HepG2 (cell line): ENCODE measurements around the gene KIAA0408. TPM values are rescaled to one million over a fixed set of nuclear protein-coding genes. Genes with fewer than 3 reads are reported as not detected.

Experiments
- ATAC-seq: fragments of 200-7000 bp; cut with Tn5 transposase; 3 replicates; pipeline ENCODE4 v1.9.1; 2020; ENCODE audit warnings: mild to moderate bottlenecking, moderate library complexity
- BruUV-seq: library from RNA; stranded (reverse); fragments of 400-500 nt; replicated peaks from 2 replicates; lab custom pipeline; 2021; lab: Mats Ljungman, UMichigan
- CTCF ChIA-PET: fragments of 300-600 bp; formaldehyde crosslinking; extraction: SDS; loops from one replicate; lab custom pipeline; 2021; ENCODE audit warnings: low total read pairs, inconsistent platforms, low intra/inter-chr PET ratio; lab: Yijun Ruan, JAX
- POLR2A ChIA-PET: fragments of 350-600 bp; sonication (Branson Sonifier 250); formaldehyde crosslinking; loops from one replicate; lab custom pipeline; 2020; ENCODE audit warnings: antibody characterized with exemption, inconsistent platforms; lab: Yijun Ruan, JAX
- DNase-seq: peaks from one replicate; pipeline ENCODE4 v3.0.0-alpha.2; 2015; ENCODE audit warnings: low spot score
- FAIRE-seq: peaks from 3 replicates; lab custom pipeline; 2011; peaks lifted over from hg19 to GRCh38; lab: Jason Lieb, UNC
- H2AFZ ChIP-seq: one replicate; pipeline ENCODE4 v1.6.1; 2011; ENCODE audit warnings: low read length, inconsistent platforms
- H3K27ac ChIP-seq: fragments of 300-600 bp; 3 replicates; pipeline ENCODE4 v1.8.0; 2011; ENCODE audit warnings: mixed run types, mild to moderate bottlenecking, mixed read lengths, low read length, inconsistent platforms; ENCODE audit not compliant: insufficient read depth; ENCODE audit errors: extremely low read length
- H3K27me3 ChIP-seq, 2 experiments: fragments of 200-600 bp in 1 of 2; 2 replicates in 1 of 2; 3 replicates in 1 of 2; pipeline versions ENCODE4 v1.6.0 to v1.8.0; 2011; ENCODE audit warnings: low read length in 2 of 2, mild to moderate bottlenecking in 2 of 2, moderate library complexity in 2 of 2, inconsistent platforms in 1 of 2; ENCODE audit not compliant: insufficient read depth in 2 of 2, control insufficient read depth in 1 of 2
- H3K36me3 ChIP-seq, 2 experiments: fragments of 200-600 bp in 1 of 2; replicated peaks in 1 of 2; 2 replicates in 1 of 2; 3 replicates in 1 of 2; pipeline versions ENCODE4 v1.5.1 to v1.8.0; 2011; ENCODE audit warnings: low read length in 2 of 2, inconsistent platforms in 1 of 2; ENCODE audit not compliant: insufficient read depth in 2 of 2, control insufficient read depth in 1 of 2
- H3K4me1 ChIP-seq: 2 replicates; pipeline ENCODE4 v1.5.1; 2012; ENCODE audit warnings: low read length, inconsistent platforms; ENCODE audit not compliant: insufficient read depth
- H3K4me2 ChIP-seq: 2 replicates; pipeline ENCODE4 v1.6.0; 2011; ENCODE audit warnings: low read depth, low read length, inconsistent platforms
- H3K4me3 ChIP-seq, 3 experiments: fragments of 200-600 bp in 1 of 3; sonication (generic), shearing (Covaris generic) in 1 of 3; replicated peaks in 1 of 3; 2 replicates each; pipeline ENCODE4 v1.5.1; 2011 to 2016; ENCODE audit warnings: low read length in 3 of 3, inconsistent platforms in 2 of 3, low read depth in 2 of 3, mild to moderate bottlenecking in 2 of 3, control low read depth in 1 of 3, mixed read lengths in 1 of 3; ENCODE audit not compliant: insufficient read depth in 1 of 3
- H3K79me2 ChIP-seq: one replicate; pipeline ENCODE4 v1.6.1; 2011; ENCODE audit warnings: low read length, inconsistent platforms; ENCODE audit not compliant: insufficient read depth
- H3K9ac ChIP-seq: 2 replicates; pipeline ENCODE4 v1.6.0; 2011; ENCODE audit warnings: mild to moderate bottlenecking, low read depth, low read length, inconsistent platforms; ENCODE audit not compliant: insufficient read depth
- H3K9me3 ChIP-seq: 2 replicates; pipeline ENCODE4 v1.5.1; 2012; ENCODE audit warnings: mild to moderate bottlenecking, low read length
- H4K20me1 ChIP-seq: 2 replicates; pipeline ENCODE4 v1.6.0; 2011; ENCODE audit warnings: inconsistent platforms, mild to moderate bottlenecking, low read length, moderate library complexity; ENCODE audit not compliant: insufficient read depth
- ARID3A ChIP-seq: IDR thresholded peaks from 2 replicates; pipeline ENCODE4 v1.6.1; 2012; ENCODE audit warnings: low read depth, low read length, improper control_type of control experiment
- FOXA1 ChIP-seq, 2 experiments: fragments of 450-650 bp in 1 of 2; sonication (generic) in 1 of 2; formaldehyde crosslinking in 1 of 2; IDR thresholded peaks; 2 replicates each; pipeline versions ENCODE4 v1.4.0 to v1.6.1; 2016 to 2020; ENCODE audit warnings: missing genetic modification reagents in 1 of 2
- FOXO4 ChIP-seq: sonication (generic); formaldehyde crosslinking; conservative IDR thresholded peaks from 2 replicates; pipeline ENCODE4 v1.8.1; 2023; ENCODE audit warnings: missing genetic modification reagents
- MAFF ChIP-seq: IDR thresholded peaks from 2 replicates; pipeline ENCODE4 v1.6.1; 2011; ENCODE audit warnings: low read depth, low read length, improper control_type of control experiment
- MAFK ChIP-seq, 2 experiments: IDR thresholded peaks in 1 of 2; conservative IDR thresholded peaks in 1 of 2; 2 replicates each; pipeline ENCODE4 v1.6.1; 2011; ENCODE audit warnings: improper control_type of control experiment in 2 of 2, low read length in 2 of 2
- NR2F6 ChIP-seq, 2 experiments: IDR thresholded peaks; 2 replicates each; pipeline ENCODE4 v1.6.1; 2016; ENCODE audit warnings: antibody characterized with exemption in 1 of 2, mild to moderate bottlenecking in 1 of 2
- ZNF441 ChIP-seq: sonication (generic); formaldehyde crosslinking; IDR thresholded peaks from 2 replicates; pipeline ENCODE4 v1.7.0; 2021; ENCODE audit warnings: missing genetic modification reagents, borderline replicate concordance
- ZNF772 ChIP-seq: sonication (generic); formaldehyde crosslinking; IDR thresholded peaks from 2 replicates; pipeline ENCODE4 v1.5.0; 2020; ENCODE audit warnings: mild to moderate bottlenecking, missing genetic modification reagents
- WGBS: methylation state at CpG from one replicate; pipeline ENCODE4 v1.1.6; 2017; ENCODE audit warnings: low lambda C conversion rate; 5-methylcytosine and 5-hydroxymethylcytosine counted together
- in situ Hi-C: cut with HindIII; loops from 2 replicates; pipeline ENCODE4 v1.10.0; 2017; ENCODE audit warnings: low pct_unique_long_range_greater_than_20kb; ENCODE audit not compliant: extremely low pct_ligation_motif_present
- intact Hi-C: fragments of 100-400 bp; cut with micrococcal nuclease; formaldehyde crosslinking; loops from one replicate; pipeline ENCODE4 v1.10.0; 2022; ENCODE audit not compliant: unreplicated experiment
- polyA plus RNA-seq, 8 experiments: library from polyadenylated mRNA; depleted of rRNA in 3 of 8; stranded (reverse) in 7 of 8; unstranded in 1 of 8; fragments of >200 nt; fragmentation: Illumina TruSeq in 4 of 8; extraction: Trizol in 4 of 8; gene quantifications; 2 replicates each; pipeline versions ENCODE4 v1.2.1 to v1.2.3, GENCODE V29; 2011 to 2016; ENCODE audit warnings: low read depth in 4 of 8, missing spikeins in 1 of 8, mixed read lengths in 1 of 8; ENCODE audit not compliant: insufficient read depth in 1 of 8
- total RNA-seq, 5 experiments: library from RNA; depleted of rRNA; stranded (reverse); fragments of >200 nt; fragmentation: Illumina TruSeq; extraction: Trizol; gene quantifications; 2 replicates each; pipeline ENCODE4 v1.2.3, GENCODE V29; 2016; ENCODE audit warnings: low read depth in 1 of 5

KIAA0408 gene
- total and polyA plus RNA-seq, 2 of the 13 experiments (the other 11 are each of a cell fraction or from before 2014, with no cell fraction given): not detected

- 1% methylated on average over 3 of the region's 3 CpGs for WGBS
- Histone ChIP-seq H3K27ac (no peak overlapping the region), H3K4me1 (peaks cover 7% of the 10 kb centered on the region), H4K20me1 (no peaks in the 10 kb centered on the region), H3K27me3 (no peaks in the 10 kb centered on the region), H3K9me3 (no peaks in the 10 kb centered on the region), H3K79me2 (no peaks in the 10 kb centered on the region), H3K36me3 (no peaks in the 10 kb centered on the region), H3K4me2 (no peak overlapping the region), H3K4me3 (no peak overlapping the region), H2AFZ (no peak overlapping the region), H3K9ac (no peak overlapping the region)
- DNase-seq (no peak), FAIRE-seq (no peak), ATAC-seq (no peak; the same call in 2 of the 3 replicates)
- no TSS peak for BruUV-seq
- ChIA-PET POLR2A (no interaction called here), CTCF (no interaction called here)
- in situ Hi-C loops (no loop called here), intact Hi-C loops (no loop called here)
- peak; percentile 97 to 98 for TF ChIP-seq MAFK (conservative IDR thresholded peaks at IDR 0.05 in 1 of 2, IDR thresholded peaks at IDR 0.05 in 1 of 2; ENCODE audit: low read length in 2 of 2)
- peak; percentile 97 for TF ChIP-seq MAFF
- TF ChIP-seq ARID3A: 0 out of 2 replicates have a peak, but pooled peaks have one; percentile 9
- TF ChIP-seq FOXA1 (IDR thresholded peaks at IDR 0.05): peak; percentile 29; the same call in 1 of the 2 replicates
- no peak for TF ChIP-seq FOXA1 (CRISPR knock-in tag; IDR thresholded peaks at IDR 0.05)
- no peak for TF ChIP-seq ZNF441 (CRISPR knock-in tag)
- 0 out of 2 replicates have a peak, but pooled peaks have one; percentile 0 for TF ChIP-seq FOXO4
- TF ChIP-seq ZNF772 (CRISPR knock-in tag): no peak
- TF ChIP-seq NR2F6 (IDR thresholded peaks at IDR 0.05): no peak
- no peak for TF ChIP-seq NR2F6 (CRISPR knock-in tag; IDR thresholded peaks at IDR 0.05)
These were observed 967 bp downstream of the KIAA0408 start for GRCh38 chr6:127458222-127458621.
